HCEC 1CT (cell line): ENCODE measurements around the gene MEGF11.
"Not testable (repeated sequence)": the region's sequence is repeated elsewhere in the genome, so short reads cannot be mapped to it uniquely, and the experiment has no call there.

Experiments used
- DNase-seq: peaks from one replicate; pipeline ENCODE4 v3.0.0-alpha.2; 2017

MEGF11 gene

DNA sequence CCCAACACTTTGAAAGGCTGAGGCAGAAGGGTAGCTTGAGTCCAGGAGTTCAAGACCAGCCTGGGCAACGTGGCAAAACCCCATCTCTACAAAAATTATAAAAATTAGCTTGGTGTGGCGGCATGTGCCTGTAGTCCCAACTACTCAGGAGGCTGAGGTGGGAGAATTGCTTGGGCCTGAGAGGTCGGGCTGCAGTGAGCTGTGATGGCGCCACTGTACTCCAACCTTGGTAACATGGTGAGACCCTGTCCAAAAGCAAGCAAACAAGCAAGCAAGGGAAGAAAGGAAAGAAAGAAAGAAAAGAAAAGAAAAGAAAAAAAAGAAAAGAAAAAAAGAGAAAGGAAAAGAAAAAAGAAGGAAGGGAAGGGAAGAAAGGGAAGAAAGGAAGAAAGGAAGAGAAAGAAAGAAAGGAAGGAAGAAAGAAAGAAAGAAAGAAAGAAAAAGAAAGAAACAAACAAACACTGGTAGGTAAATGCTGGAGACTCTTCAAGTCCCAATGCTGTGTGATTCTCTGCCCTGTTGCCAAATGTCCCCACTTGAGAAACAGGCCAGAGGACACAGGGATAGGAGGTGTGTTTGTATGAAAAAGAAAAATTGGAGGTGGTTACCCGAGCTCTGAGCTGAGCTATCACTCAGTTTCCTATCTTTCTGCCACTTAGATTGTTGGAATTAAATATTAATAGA, 263.1 kb downstream of the MEGF11 start:
- no peak for DNase-seq

DNA sequence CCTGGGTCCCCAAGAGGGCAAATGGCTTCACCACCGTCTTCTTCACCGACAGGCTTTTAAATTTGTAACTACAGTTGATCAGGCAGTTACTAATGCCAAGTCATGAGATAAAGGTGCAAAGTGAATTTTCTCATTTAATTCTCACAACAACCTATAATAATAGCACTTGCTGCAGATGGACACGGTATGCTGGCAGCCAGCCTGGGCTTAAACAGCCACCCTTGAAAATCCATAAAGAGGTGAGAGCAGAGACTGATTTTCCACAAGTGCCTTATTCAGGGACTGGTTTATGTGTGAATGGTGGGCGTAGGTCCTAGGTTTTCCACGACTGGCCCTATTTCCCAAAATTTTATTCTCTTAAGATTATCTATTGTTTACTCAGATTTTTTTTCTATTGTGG, 266.4 kb downstream of the MEGF11 start:
- no peak for DNase-seq

GRCh38 chr15:65986416-65986815, 267.1 kb downstream of the MEGF11 start:
- no peak for DNase-seq

DNA sequence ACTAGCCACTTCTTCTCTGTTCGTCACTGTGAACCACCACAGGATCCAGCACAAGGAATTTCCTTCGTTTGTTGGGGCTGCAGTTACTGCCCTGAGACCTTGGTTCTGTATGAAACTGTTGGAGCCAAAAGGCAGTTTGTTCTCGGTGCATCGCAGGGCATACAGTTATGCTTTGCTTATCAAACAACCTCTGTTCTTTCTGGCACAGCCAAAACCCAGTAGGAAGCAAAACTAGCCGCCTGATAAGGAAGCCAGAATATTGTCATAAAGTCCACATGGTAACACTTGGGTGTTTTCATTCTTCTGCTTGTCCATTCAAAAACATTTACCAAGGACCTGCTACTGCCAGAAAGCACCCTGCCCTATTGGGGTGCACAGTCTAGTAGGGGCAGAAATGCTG, 268.2 kb downstream of the MEGF11 start:
- no peak for DNase-seq

- no peak for DNase-seq
Measured at GRCh38 chr15:65982627-65983322, 270.8 kb downstream of the MEGF11 start.

GRCh38 chr15:65981837-65982626, 271.5 kb downstream of the MEGF11 start:
- DNase-seq: no peak

DNA sequence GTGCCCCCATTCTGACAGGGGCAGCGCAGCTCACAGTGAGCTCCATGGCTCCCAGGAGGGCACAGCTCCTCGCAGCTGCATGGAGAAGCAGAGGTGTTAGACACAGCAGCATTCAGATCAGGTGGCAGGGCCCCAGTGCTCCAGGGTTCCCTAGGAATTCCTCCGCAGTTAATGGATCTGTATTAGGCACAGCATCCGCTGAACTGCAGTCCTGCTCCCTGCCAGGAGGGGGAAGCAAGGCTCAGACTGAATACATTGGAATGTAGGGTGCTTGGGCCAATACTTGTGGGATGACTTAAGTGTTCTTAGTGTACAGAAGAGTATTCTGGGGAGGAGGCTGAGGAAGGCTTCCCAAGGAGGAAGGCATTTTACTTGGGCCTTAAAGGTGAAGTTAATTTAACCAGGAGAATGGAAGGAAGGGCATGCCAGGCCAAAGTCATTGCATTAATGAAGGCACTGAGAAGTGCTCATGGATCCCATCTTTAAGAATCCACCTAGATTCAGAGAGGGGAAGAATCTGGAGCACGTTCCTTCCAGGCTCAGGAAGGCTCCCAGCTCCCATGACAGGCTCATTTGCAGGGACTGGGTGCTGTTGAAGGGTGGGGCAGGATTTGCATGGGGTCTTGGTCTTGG, 272.6 kb downstream of the MEGF11 start:
- peak; percentile 74 for DNase-seq

GRCh38 chr15:65979837-65980236, 273.7 kb downstream of the MEGF11 start:
- DNase-seq: no peak

GRCh38 chr15:65979316-65979715, 274.2 kb downstream of the MEGF11 start:
- no peak for DNase-seq

DNA sequence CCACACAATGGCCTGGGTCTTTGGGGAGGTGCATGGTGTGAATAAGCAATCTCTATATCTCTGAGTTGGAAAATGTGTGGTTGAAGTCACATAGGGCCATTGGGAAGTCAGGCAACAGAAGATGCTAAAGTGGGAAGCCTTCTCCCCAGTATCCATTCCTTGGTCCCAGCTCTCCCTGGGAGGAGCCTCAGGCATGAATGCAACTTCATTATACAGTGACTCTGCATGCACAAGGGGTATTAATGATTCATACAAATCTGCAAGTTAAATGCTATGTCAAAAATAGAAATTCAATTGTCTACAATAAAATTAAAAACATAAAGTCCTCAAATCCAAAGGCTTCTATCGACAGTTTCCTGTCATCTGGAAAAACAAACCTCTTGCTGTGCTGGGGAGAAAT, 275.4 kb downstream of the MEGF11 start:
- DNase-seq: no peak

DNA sequence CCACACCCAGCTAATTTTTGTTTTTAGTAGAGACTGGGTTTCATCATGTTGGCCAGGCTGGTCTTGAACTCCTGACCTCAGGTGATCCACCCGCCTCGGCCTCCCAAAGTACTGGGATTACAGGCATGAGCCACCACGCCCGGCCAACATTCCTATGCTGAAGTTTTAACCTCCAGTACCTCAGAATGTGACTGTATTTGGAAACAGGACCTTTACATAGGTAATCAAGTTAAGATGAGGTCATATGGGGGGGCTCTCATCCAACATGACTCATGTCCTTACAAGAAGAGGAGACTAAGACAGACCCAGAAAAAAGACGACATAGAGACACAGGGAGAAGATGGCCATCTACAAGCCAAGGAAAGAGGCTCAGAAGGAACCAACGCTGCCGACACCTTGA, 277.4 kb downstream of the MEGF11 start:
- DNase-seq: not testable (repeated sequence)

GRCh38 chr15:65971741-65971995, 281.9 kb downstream of the MEGF11 start:
- no peak for DNase-seq

GRCh38 chr15:65970937-65971740, 282.4 kb downstream of the MEGF11 start:
- DNase-seq: no peak

DNA sequence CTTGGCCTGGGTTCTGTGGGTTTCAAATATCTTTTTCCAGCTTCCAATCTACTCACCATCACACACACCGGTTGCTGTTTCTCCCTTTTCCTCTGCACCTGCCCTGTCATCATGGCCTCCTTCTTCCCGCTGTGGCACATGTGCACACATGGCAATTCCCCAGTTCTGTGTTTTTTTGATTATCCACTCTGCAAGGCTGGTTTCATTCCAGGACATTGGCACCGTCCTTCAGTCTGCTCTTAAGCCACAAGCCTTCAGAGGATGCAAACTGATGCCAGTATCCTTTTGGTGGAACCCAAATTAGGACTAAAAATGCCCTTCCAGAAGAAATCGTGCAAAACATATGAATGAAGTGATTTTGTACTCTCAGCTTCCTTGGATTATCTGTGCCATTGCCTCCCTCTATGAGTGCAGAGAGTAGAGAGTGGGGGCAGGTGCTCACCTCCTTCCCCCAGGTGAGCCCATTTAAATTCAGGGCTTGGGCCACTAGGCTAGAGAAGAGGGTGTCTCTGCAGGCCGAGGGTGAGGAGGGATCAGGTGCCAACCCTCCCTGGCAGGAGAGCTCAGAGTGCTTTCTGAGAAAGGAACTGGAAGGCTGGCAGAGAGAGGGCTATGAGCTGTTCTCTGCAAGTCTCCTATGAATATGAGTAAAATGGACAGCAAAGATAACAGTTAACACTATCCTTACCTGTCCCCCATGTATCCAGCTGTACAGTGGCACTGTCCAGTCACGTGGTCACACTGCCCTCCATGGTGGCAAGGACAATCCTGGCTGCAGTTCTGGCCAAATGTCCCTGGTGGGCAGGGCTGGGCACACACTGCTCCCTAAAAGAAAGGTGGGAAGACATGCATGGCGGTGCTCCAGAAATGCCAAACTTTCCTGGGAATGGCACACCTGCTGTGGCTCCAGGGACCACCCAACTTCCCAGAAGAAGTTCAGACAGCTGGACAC, 283.4 kb downstream of the MEGF11 start:
- DNase-seq: no peak

DNA sequence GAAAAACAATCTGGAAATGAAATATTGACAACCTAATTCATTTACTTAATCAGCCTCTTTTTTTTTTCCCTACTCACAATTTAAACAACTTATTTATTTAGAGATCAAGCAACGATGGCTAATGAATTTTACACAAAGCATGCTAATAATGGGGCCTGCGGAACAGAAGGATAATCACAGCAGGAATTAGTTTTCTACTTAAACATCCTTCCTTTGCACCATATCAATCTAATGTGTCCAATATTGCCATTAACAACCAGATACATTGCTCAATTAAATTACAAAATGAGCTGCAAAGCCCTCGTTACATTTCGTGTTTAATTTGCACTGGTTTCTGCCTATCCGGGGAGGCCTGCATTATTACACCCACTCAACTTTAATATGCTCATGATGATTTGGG, 285.0 kb downstream of the MEGF11 start:
- DNase-seq: no peak

DNA sequence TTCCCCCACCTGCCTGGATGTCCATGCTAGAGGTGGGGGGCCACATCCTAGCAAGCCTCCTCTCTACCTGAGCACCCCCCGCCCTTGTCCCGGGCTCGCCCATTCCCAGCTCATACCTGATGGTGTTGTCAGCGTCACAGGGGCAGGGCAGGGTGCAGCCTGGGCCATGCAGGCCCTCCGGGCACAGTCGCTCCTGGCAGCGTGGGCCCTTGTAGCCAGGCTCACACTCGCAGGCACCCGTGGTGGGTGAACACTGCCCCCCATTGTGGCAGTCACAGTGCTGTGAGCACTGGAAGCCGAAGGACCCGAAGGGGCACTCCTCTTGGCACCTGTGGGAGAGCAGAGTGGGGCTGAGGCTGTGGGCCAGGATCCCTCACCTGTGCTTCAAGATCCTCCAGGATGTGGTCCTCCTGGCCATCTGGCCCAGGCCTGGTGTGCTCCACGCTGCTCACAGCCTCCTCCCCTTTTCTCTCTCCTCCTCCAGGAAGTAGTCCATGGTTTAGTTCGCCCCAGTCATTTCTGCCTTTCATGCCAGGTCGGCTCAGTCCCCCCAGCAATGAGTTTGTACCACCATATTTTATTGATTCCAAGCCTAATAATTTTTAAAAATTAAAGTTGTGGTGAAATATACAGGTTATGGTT, 288.6 kb downstream of the MEGF11 start:
- DNase-seq: no peak

DNA sequence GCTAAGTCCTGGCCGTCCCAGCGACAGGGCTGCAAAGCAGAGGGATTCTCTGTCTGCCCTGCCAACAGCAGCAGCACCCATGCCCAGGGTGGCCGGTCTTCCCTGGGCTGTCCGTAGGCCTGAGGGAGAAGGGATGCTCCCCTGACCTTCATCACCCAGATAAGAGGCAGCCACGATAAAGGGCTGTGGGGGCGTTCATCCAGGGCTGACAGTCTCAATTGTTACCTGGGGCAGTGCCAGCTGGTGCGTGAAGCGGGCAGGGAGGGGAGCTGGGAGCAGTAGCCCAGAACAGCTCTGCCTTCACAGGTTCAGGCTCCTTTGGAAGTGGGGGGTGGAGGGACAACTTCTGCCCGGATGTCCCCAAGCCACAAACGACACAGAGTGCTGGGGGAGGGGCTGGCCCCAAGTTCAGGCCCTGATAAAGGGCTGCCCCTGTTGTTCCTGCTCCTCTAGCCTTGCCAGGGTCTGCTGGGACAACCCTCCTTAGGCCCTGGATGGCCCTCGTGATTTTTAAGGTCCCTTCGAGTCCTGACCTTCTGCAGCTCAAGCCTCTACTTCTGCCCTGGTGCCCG, 289.6 kb downstream of the MEGF11 start:
- DNase-seq: no peak

GRCh38 chr15:65963358-65963757, 290.2 kb downstream of the MEGF11 start:
- DNase-seq: no peak

GRCh38 chr15:65962187-65962586, 291.4 kb downstream of the MEGF11 start:
- DNase-seq: no peak

- DNase-seq: no peak
Measured at GRCh38 chr15:65960586-65960985, 293.0 kb downstream of the MEGF11 start.

- DNase-seq: no peak
Measured at GRCh38 chr15:65958835-65959234, 294.7 kb downstream of the MEGF11 start.
